Heart left ventricle (tissue), 16 donors: ENCODE measurements around the gene MLIP. TPM values are rescaled to one million over a fixed set of nuclear protein-coding genes. Genes with fewer than 3 reads are reported as not detected.
A peak's percentile ranks its signal among the peaks of the same experiment; 100 is the strongest.

Experiments used
- ATAC-seq, 4 donors: fragments of 200-7000 bp; cut with Tn5 transposase; one replicate each; pipeline ENCODE4 v1.9.1; 2020 to 2022; ENCODE audit warnings: moderate library complexity in 4 of 4, mild to moderate bottlenecking in 3 of 4, moderate number of reproducible peaks in 1 of 4
- DNase-seq, 5 donors: peaks; one replicate each; pipeline ENCODE4 v3.0.0-alpha.2; 2020
- H3K27ac ChIP-seq, 12 donors: fragments of 200-600 bp; sonication (generic) in 4 of 12; one replicate each; pipeline versions ENCODE4 v1.5.0 to v1.8.0; 2016 to 2022; ENCODE audit warnings: mild to moderate bottlenecking in 2 of 12
- H3K27me3 ChIP-seq, 9 donors: fragments of 200-600 bp; sonication (generic) in 2 of 9; one replicate each; pipeline versions ENCODE4 v1.5.1 to v1.8.0; 2016 to 2022; ENCODE audit warnings: mild to moderate bottlenecking in 3 of 9
- H3K36me3 ChIP-seq, 9 donors: fragments of 200-600 bp; sonication (generic) in 2 of 9; one replicate each; pipeline versions ENCODE4 v1.5.0 to v1.8.0; 2018 to 2022; ENCODE audit warnings: mild to moderate bottlenecking in 2 of 9
- H3K4me1 ChIP-seq, 12 donors: fragments of 200-600 bp; sonication (generic) in 4 of 12; one replicate each; pipeline versions ENCODE4 v1.5.0 to v1.8.0; 2016 to 2022; ENCODE audit warnings: mild to moderate bottlenecking in 3 of 12
- H3K4me3 ChIP-seq, 12 donors: fragments of 200-600 bp; sonication (generic) in 4 of 12; one replicate each; pipeline versions ENCODE4 v1.5.0 to v1.8.0; 2017 to 2022; ENCODE audit warnings: mild to moderate bottlenecking in 9 of 12, moderate library complexity in 4 of 12
- H3K9me3 ChIP-seq, 12 donors: fragments of 200-600 bp; sonication (generic) in 4 of 12; one replicate each; pipeline versions ENCODE4 v1.5.0 to v1.8.0; 2016 to 2022; ENCODE audit warnings: mild to moderate bottlenecking in 1 of 12
- CTCF ChIP-seq, 12 donors: fragments of 200-600 bp; sonication (generic) in 4 of 12; IDR thresholded peaks; one replicate each; pipeline versions ENCODE4 v1.5.0 to v1.8.0; 2018 to 2022; ENCODE audit warnings: antibody characterized with exemption in 12 of 12, mild to moderate bottlenecking in 5 of 12
- POLR2A ChIP-seq, 2 donors: fragments of 450-650 bp; IDR thresholded peaks; one replicate each; pipeline ENCODE4 v1.6.1; 2017; ENCODE audit warnings: antibody characterized with exemption in 2 of 2, mild to moderate bottlenecking in 2 of 2, moderate library complexity in 2 of 2
- WGBS, 4 donors: extraction: QIAGEN DNeasy Blood & Tissue Kit in 2 of 4; methylation state at CpG; one replicate each; pipeline versions ENCODE4 v1.1.5 to v1.1.7; 2013 to 2018; 5-methylcytosine and 5-hydroxymethylcytosine counted together
- intact Hi-C, 10 donors: fragments of 100-400 bp; cut with DNase I; formaldehyde crosslinking; loops; one replicate each; pipeline versions ENCODE4 v1.11.1 to v1.14.2; 2022
- polyA plus RNA-seq, 2 donors: library from polyadenylated mRNA; stranded (reverse); fragments of 200-250 nt; gene quantifications; one replicate each; pipeline ENCODE4 v1.2.3, GENCODE V29; 2013
- total RNA-seq, 9 donors: library from RNA; depleted of rRNA in 2 of 9; stranded (reverse); fragments of >200 nt in 2 of 9; fragmentation: NEBNext Ultra II Directional in 3 of 9; extraction: Animal tissue kit (Norgen Biotek cat#: 25700) in 3 of 9; gene quantifications; one replicate each; pipeline versions ENCODE4 v1.1.0 to v1.2.4, GENCODE V29; 2016 to 2023
- donor health status: ischemic (EF 13 %, LVEDD 7.1; RV severe dilation, severe dysfunction).
- donor health status: healthy with polysubstance abuse.
- donor health status: DM: no; HTN: yes; CAD: no.
- donor health status: DM: no; HTN: no; CAD: no.
- donor health status: ischemic (EF 25% LVEDD 6.9; RV normal size, moderate dysfunction).
- donor health status: ischemic (EF 25% LVEDD 5.7; RV mildly dilated, moderate dysfunction).
- donor health status: healthy.
- donor health status: DM: yes; HTN: yes; CAD: no.
- donor health status: ischemic (EF 35%, LVEDD 5.7; RV mildly dilated, moderate dysfunction).
- donor health status: nonischemic (EF 11% LVEDD 7.7; RV severe dilation, severe dysfunction).
- donor health status: DM: yes; HTN: yes; CAD: no.
- donor health status: PGD.
- donor health status: ischemic (EF 29% LVEDD 5.4; RV normal size, mild dysfunction).
- donor health status: nonischemic (EF 23%, LVEDD 6.1; RV moderate dilation, normal function).

Gene MLIP
- total and polyA plus RNA-seq, 11 donors, result 130 to 522 (median 360) TPM

GRCh38 chr6:54214286-54214685 lies 103.0 kb downstream of the MLIP start:
- WGBS, 4 donors, result 27 to 46% (median 38%) methylated on average over 1 of the region's 1 CpG
- no peaks in the 10 kb centered on the region for H3K27me3 ChIP-seq
- H3K9me3 ChIP-seq, result no peaks in the 10 kb centered on the region
- ATAC-seq (peak in 1 of 4 donors; percentile 44), DNase-seq (no peak)
- H3K4me3 ChIP-seq, result no peak overlapping the region
- TF ChIP-seq CTCF (IDR thresholded peaks at IDR 0.05), result no peak
- TF ChIP-seq POLR2A (IDR thresholded peaks at IDR 0.05), result no peak
- no peak overlapping the region for H3K27ac ChIP-seq
- H3K4me1 ChIP-seq, result no peaks in the 10 kb centered on the region
- peaks cover 0 to 3% (median 0%) of the 10 kb centered on the region in 9 donors for H3K36me3 ChIP-seq
- intact Hi-C loops, result no loop called here

- H3K36me3 ChIP-seq, result peaks cover 0 to 3% (median 0%) of the 10 kb centered on the region in 9 donors
- TF ChIP-seq POLR2A (IDR thresholded peaks at IDR 0.05), result no peak
- TF ChIP-seq CTCF (IDR thresholded peaks at IDR 0.05), result no peak
- no peak overlapping the region for H3K27ac ChIP-seq
- no peaks in the 10 kb centered on the region for H3K9me3 ChIP-seq
- no peak for DNase-seq
- H3K4me3 ChIP-seq, result no peak overlapping the region
- H3K27me3 ChIP-seq, result no peaks in the 10 kb centered on the region
- intact Hi-C loops, result no loop called here
- H3K4me1 ChIP-seq, result no peaks in the 10 kb centered on the region
- no peak for ATAC-seq
These were observed 105.1 kb downstream of the MLIP start for GRCh38 chr6:54216336-54216735.

GRCh38 chr6:54217018-54217417 lies 105.8 kb downstream of the MLIP start:
- Histone ChIP-seq H3K4me3 (no peak overlapping the region), H3K36me3 (peaks cover 0 to 3% (median 0%) of the 10 kb centered on the region in 9 donors), H3K9me3 (no peaks in the 10 kb centered on the region), H3K27me3 (no peaks in the 10 kb centered on the region), H3K27ac (no peak overlapping the region), H3K4me1 (no peaks in the 10 kb centered on the region)
- WGBS, 4 donors, result 25 to 57% (median 33%) methylated on average over 3 of the region's 3 CpGs
- intact Hi-C loops, result no loop called here
- ATAC-seq (no peak), DNase-seq (no peak)
- TF ChIP-seq POLR2A (IDR thresholded peaks at IDR 0.05) (no peak), CTCF (IDR thresholded peaks at IDR 0.05) (no peak)

GRCh38 chr6:54222217-54222616 lies 111.0 kb downstream of the MLIP start:
- Histone ChIP-seq H3K4me1 (no peaks in the 10 kb centered on the region), H3K27ac (no peak overlapping the region), H3K36me3 (no peaks in the 10 kb centered on the region), H3K9me3 (peaks cover 0 to 10% (median 0%) of the 10 kb centered on the region in 12 donors), H3K4me3 (no peak overlapping the region), H3K27me3 (no peaks in the 10 kb centered on the region)
- ATAC-seq (no peak), DNase-seq (no peak)
- TF ChIP-seq POLR2A (IDR thresholded peaks at IDR 0.05), result no peak
- TF ChIP-seq CTCF (IDR thresholded peaks at IDR 0.05), result no peak
- 85 to 94% (median 88%) methylated on average over 1 of the region's 1 CpG for WGBS, 4 donors
- intact Hi-C loops, result no loop called here
